Measurements from ENCODE around the gene TPRG1.

GRCh38 chr3:189158034-189158433, 13.7 kb upstream of the TPRG1 start:
- TF ChIP-seq CEBPB (IDR thresholded peaks at IDR 0.05; ENCODE audit: low read depth, low read length) (no peak), BRCA1 (IDR thresholded peaks at IDR 0.05; ENCODE audit: low read depth, low read length) (no peak), SIN3A (conservative IDR thresholded peaks at IDR 0.05 in 1 of 2, IDR thresholded peaks at IDR 0.05 in 1 of 2; ENCODE audit: low read depth in 1 of 2, low read length in 2 of 2) (no peak), POLR2A (IDR thresholded peaks at IDR 0.05; ENCODE audit: control extremely low read depth in 1 of 2, low read depth in 2 of 2, low read length in 2 of 2) (no peak), YY1 (IDR thresholded peaks at IDR 0.05; ENCODE audit: low read depth, low read length) (no peak), ZNF274 (IDR thresholded peaks at IDR 0.05; ENCODE audit: borderline replicate concordance, extremely low read depth, low read length) (no peak), RXRA (IDR thresholded peaks at IDR 0.05; ENCODE audit: insufficient read depth, low read depth, low read length) (no peak), RFX5 (IDR thresholded peaks at IDR 0.05; ENCODE audit: borderline replicate concordance, low read depth, low read length) (no peak), FOSL1 (IDR thresholded peaks at IDR 0.05; ENCODE audit: insufficient read depth, low read depth, low read length) (no peak), CHD1 (IDR thresholded peaks at IDR 0.05; ENCODE audit: low read depth, low read length) (no peak)
- TF ChIP-seq, protein P1, sequence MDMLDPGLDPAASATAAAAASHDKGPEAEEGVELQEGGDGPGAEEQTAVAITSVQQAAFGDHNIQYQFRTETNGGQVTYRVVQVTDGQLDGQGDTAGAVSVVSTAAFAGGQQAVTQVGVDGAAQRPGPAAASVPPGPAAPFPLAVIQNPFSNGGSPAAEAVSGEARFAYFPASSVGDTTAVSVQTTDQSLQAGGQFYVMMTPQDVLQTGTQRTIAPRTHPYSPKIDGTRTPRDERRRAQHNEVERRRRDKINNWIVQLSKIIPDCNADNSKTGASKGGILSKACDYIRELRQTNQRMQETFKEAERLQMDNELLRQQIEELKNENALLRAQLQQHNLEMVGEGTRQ (IDR thresholded peaks at IDR 0.05; ENCODE audit: low read length), result no peak

All from H1 (cell line).